IMR-90 (cell line): ENCODE data around the gene ARV1. TPM values are rescaled to one million over a fixed set of nuclear protein-coding genes. Genes with fewer than 3 reads are reported as not detected.

Source experiments
- ATAC-seq: fragments of 200-7000 bp; cut with Tn5 transposase; 2 replicates; pipeline ENCODE4 v1.9.1; 2020; ENCODE audit warnings: low read depth, mild to moderate bottlenecking, moderate library complexity
- BruUV-seq: library from RNA; stranded (reverse); fragments of 400-500 nt; replicated peaks from 2 replicates; lab custom pipeline; 2021; lab: Mats Ljungman, UMichigan
- CTCF ChIA-PET: fragments of 300-600 bp; formaldehyde crosslinking; extraction: SDS; loops from one replicate; lab custom pipeline; 2021; ENCODE audit warnings: antibody characterized with exemption; lab: Yijun Ruan, JAX
- POLR2A ChIA-PET: fragments of 300-600 bp; sonication (Branson Sonifier 250); formaldehyde crosslinking; loops from one replicate; lab custom pipeline; 2022; ENCODE audit warnings: antibody characterized with exemption; ENCODE audit not compliant: unreplicated experiment; lab: Charles Lee
- DNase-seq: peaks from one replicate; pipeline ENCODE4 v3.0.0; 2013
- H2AFZ ChIP-seq: replicated peaks from 2 replicates; pipeline ENCODE3; 2013; ENCODE audit warnings: low read length, mild to moderate bottlenecking; ENCODE audit not compliant: poor library complexity
- H2AK5ac ChIP-seq: 2 replicates; pipeline ENCODE4 v1.6.1; 2013; ENCODE audit warnings: low read depth, low read length, inconsistent platforms
- H2AK9ac ChIP-seq: replicated peaks from 2 replicates; pipeline ENCODE3; 2013; ENCODE audit warnings: mild to moderate bottlenecking, low read depth, low read length, moderate library complexity; ENCODE audit not compliant: poor library complexity
- H2BK120ac ChIP-seq: 2 replicates; pipeline ENCODE4 v1.6.1; 2013; ENCODE audit warnings: low read depth, low read length, inconsistent platforms
- H2BK15ac ChIP-seq: 3 replicates; pipeline ENCODE4 v1.6.1; 2013; ENCODE audit warnings: low read depth, low read length, inconsistent platforms
- H2BK20ac ChIP-seq: 2 replicates; pipeline ENCODE4 v1.6.1; 2013; ENCODE audit warnings: low read depth, mild to moderate bottlenecking, inconsistent platforms, low read length, moderate library complexity
- H2BK5ac ChIP-seq: 2 replicates; pipeline ENCODE4 v1.6.1; 2013; ENCODE audit warnings: mild to moderate bottlenecking, low read depth, low read length, inconsistent platforms; ENCODE audit not compliant: poor library complexity, severe bottlenecking
- H3K14ac ChIP-seq: replicated peaks from 2 replicates; pipeline ENCODE4 v1.6.1; 2013; ENCODE audit warnings: low read depth, low read length, inconsistent platforms
- H3K18ac ChIP-seq: 2 replicates; pipeline ENCODE4 v1.6.1; 2013; ENCODE audit warnings: low read depth, low read length, control low read depth
- H3K23ac ChIP-seq: 2 replicates; pipeline ENCODE4 v1.6.1; 2013; ENCODE audit warnings: low read depth, low read length, inconsistent platforms
- H3K27ac ChIP-seq: 2 replicates; pipeline ENCODE4 v1.5.1; 2013; ENCODE audit warnings: mild to moderate bottlenecking, control low read depth, low read length; ENCODE audit not compliant: insufficient read depth
- H3K27me3 ChIP-seq: 2 replicates; pipeline ENCODE4 v1.6.1; 2013; ENCODE audit warnings: low read length; ENCODE audit not compliant: control insufficient read depth, insufficient read depth
- H3K36me3 ChIP-seq: 2 replicates; pipeline ENCODE4 v1.6.1; 2013; ENCODE audit warnings: low read length, mixed read lengths; ENCODE audit not compliant: control insufficient read depth, insufficient read depth
- H3K4ac ChIP-seq: 2 replicates; pipeline ENCODE4 v1.6.1; 2013; ENCODE audit warnings: low read depth, low read length, inconsistent platforms
- H3K4me1 ChIP-seq: 2 replicates; pipeline ENCODE4 v1.6.1; 2013; ENCODE audit warnings: low read length, mixed read lengths; ENCODE audit not compliant: control insufficient read depth, insufficient read depth
- H3K4me2 ChIP-seq: 2 replicates; pipeline ENCODE4 v1.6.1; 2013; ENCODE audit warnings: low read depth, mild to moderate bottlenecking, control low read depth, low read length, moderate library complexity
- H3K4me3 ChIP-seq: 2 replicates; pipeline ENCODE4 v1.5.1; 2013; ENCODE audit warnings: low read depth, mild to moderate bottlenecking, control low read depth, low read length, moderate library complexity; ENCODE audit not compliant: insufficient read depth
- H3K56ac ChIP-seq: 2 replicates; pipeline ENCODE4 v1.6.1; 2013; ENCODE audit warnings: low read length, inconsistent platforms; ENCODE audit not compliant: insufficient read depth; ENCODE audit errors: extremely low read depth
- H3K79me1 ChIP-seq, 2 experiments: 2 replicates each; pipeline ENCODE4 v1.6.1; 2013; ENCODE audit warnings: low read length in 2 of 2, inconsistent platforms in 1 of 2, low read depth in 1 of 2
- H3K9ac ChIP-seq: 2 replicates; pipeline ENCODE4 v1.6.1; 2013; ENCODE audit warnings: low read depth, low read length, control low read depth
- H3K9me1 ChIP-seq: 2 replicates; pipeline ENCODE4 v1.6.1; 2013; ENCODE audit warnings: low read length, inconsistent platforms; ENCODE audit not compliant: insufficient read depth
- H3K9me3 ChIP-seq: 2 replicates; pipeline ENCODE4 v1.6.1; 2013; ENCODE audit warnings: low read length; ENCODE audit not compliant: control insufficient read depth, insufficient read depth
- H4K20me1 ChIP-seq: 2 replicates; pipeline ENCODE4 v1.6.1; 2013; ENCODE audit warnings: low read length, inconsistent platforms; ENCODE audit not compliant: insufficient read depth
- H4K5ac ChIP-seq: 2 replicates; pipeline ENCODE4 v1.6.1; 2013; ENCODE audit warnings: mild to moderate bottlenecking, low read depth, low read length, control low read depth
- H4K8ac ChIP-seq, 2 experiments: 2 replicates each; pipeline ENCODE4 v1.6.1; 2013; ENCODE audit warnings: low read depth in 2 of 2, low read length in 2 of 2, control low read depth in 1 of 2, inconsistent platforms in 1 of 2
- H4K91ac ChIP-seq: 2 replicates; pipeline ENCODE4 v1.6.1; 2013; ENCODE audit warnings: low read depth, low read length, inconsistent platforms; ENCODE audit not compliant: insufficient read depth
- RCOR1 ChIP-seq: IDR thresholded peaks from 2 replicates; pipeline ENCODE4 v1.6.1; 2012; ENCODE audit warnings: mild to moderate bottlenecking, low read length, improper control_type of control experiment; ENCODE audit not compliant: insufficient replicate concordance
- WGBS, 2 experiments: methylation state at CpG; one replicate each; pipeline versions ENCODE4 v1.1.5 to v1.1.7; 2013; ENCODE audit warnings: missing lambda C conversion rate in 2 of 2; ENCODE audit not compliant: insufficient read length in 1 of 2; ENCODE audit errors: extremely low coverage in 2 of 2; 5-methylcytosine and 5-hydroxymethylcytosine counted together
- dilution Hi-C: fragments of 300-500 bp; cut with HindIII; formaldehyde crosslinking; loops from one replicate; pipeline ENCODE4 v1.14.3; 2018; ENCODE audit warnings: low sequenced_read_pairs; ENCODE audit not compliant: unreplicated experiment
- in situ Hi-C: fragments of 300-500 bp; cut with MboI; formaldehyde crosslinking; loops from 3 replicates; pipeline ENCODE4 v1.14.3; 2019; ENCODE audit warnings: low sequenced_read_pairs, inconsistent platforms, mixed read lengths
- intact Hi-C: fragments of 100-400 bp; cut with micrococcal nuclease; formaldehyde crosslinking; loops from 2 replicates; pipeline ENCODE4 v1.10.0; 2022
- polyA plus RNA-seq, 3 experiments: library from polyadenylated mRNA; depleted of rRNA; stranded (reverse); fragments of >200 nt; gene quantifications; 2 replicates each; pipeline ENCODE4 v1.2.3, GENCODE V29; 2012; ENCODE audit warnings: low replicate concordance in 1 of 3
- total RNA-seq: library from RNA; depleted of rRNA; stranded (reverse); fragments of >200 nt; gene quantifications from 2 replicates; pipeline ENCODE4 v1.2.3, GENCODE V29; 2012

Gene ARV1
- total and polyA plus RNA-seq, 2 of the 4 experiments (the other 2 are of a cell fraction): 19.0 to 22.9 TPM

- H3K79me1 ChIP-seq: peaks cover 4% of the 10 kb centered on the region in 2 experiments; a peak in 2 of 4 replicates
Observed at GRCh38 chr1:231040019-231040799, 61.3 kb downstream of the ARV1 start, which contains the start of gene FAM89A. Gene FAM89A (minus strand): TSS chr1:231040254. CDS start chr1:231040211, 43 bp downstream.

More at GRCh38 chr1:231040019-231040799, 61.3 kb downstream of the ARV1 start, which contains the start of gene FAM89A:
- in situ Hi-C loops (no loop called here), intact Hi-C loops (loop anchor here (5.0 kb wide), 1 partner anchor 173 kb away; the partner anchor contains the start of gene C1orf198), dilution Hi-C loops (no loop called here)
- DNase-seq (no peak), ATAC-seq (peak; percentile 87)
- peak within 1 kb of the TSS; percentile 93 for H2AFZ ChIP-seq
- peaks cover 7% of the 10 kb centered on the region; the same call in 1 of the 2 replicates for H3K27me3 ChIP-seq
- H3K4me2 ChIP-seq: peak within 1 kb of the TSS; percentile 88
- H3K9me3 ChIP-seq: peaks cover 7% of the 10 kb centered on the region
- peak within 1 kb of the TSS; percentile 72 for H3K23ac ChIP-seq
- H3K4ac ChIP-seq: peak within 1 kb of the TSS; percentile 3; the same call in 1 of the 2 replicates
- no peaks in the 10 kb centered on the region for H4K20me1 ChIP-seq
- TF ChIP-seq RCOR1: no peak
- H4K5ac ChIP-seq: no peak within 1 kb of the TSS
- no peak within 1 kb of the TSS for H2BK5ac ChIP-seq
- peak within 1 kb of the TSS; percentile 59 for H3K9ac ChIP-seq
- H2AK5ac ChIP-seq: no peak within 1 kb of the TSS
- H3K18ac ChIP-seq: peak within 1 kb of the TSS; percentile 6; the same call in 1 of the 2 replicates
- H2AK9ac ChIP-seq: peak within 1 kb of the TSS; percentile 47
- peak within 1 kb of the TSS; percentile 11; the same call in 1 of the 2 replicates for H3K27ac ChIP-seq
- H3K4me1 ChIP-seq: peaks cover 7% of the 10 kb centered on the region; the same call in 1 of the 2 replicates
- BruUV-seq: no TSS peak
- H4K8ac ChIP-seq: peak within 1 kb of the TSS in 1 of 2 experiments; percentile 2; a peak in 2 of 4 replicates
- no peak within 1 kb of the TSS; the same call in 1 of the 2 replicates for H3K56ac ChIP-seq
- H3K9me1 ChIP-seq: no peaks in the 10 kb centered on the region
- H3K4me3 ChIP-seq: peak within 1 kb of the TSS; percentile 74
- POLR2A ChIA-PET: no interaction called here
- WGBS, 2 experiments: 4% methylated on average over 17 of the region's 82 CpGs; no CpG with 5 or more reads in 1 of the 2 experiments
- H3K36me3 ChIP-seq: no peaks in the 10 kb centered on the region
- no peak within 1 kb of the TSS for H2BK120ac ChIP-seq
- H2BK15ac ChIP-seq: no peak within 1 kb of the TSS
- CTCF ChIA-PET: no interaction called here
- peak within 1 kb of the TSS; percentile 48; the same call in 1 of the 2 replicates for H3K14ac ChIP-seq
- H4K91ac ChIP-seq: no peak within 1 kb of the TSS
- no peak within 1 kb of the TSS for H2BK20ac ChIP-seq
